Skeletal muscle satellite cell (primary cell): Measurements from ENCODE around the gene LRGUK.
A peak's percentile ranks its signal among the peaks of the same experiment; 100 is the strongest.

Experiments used
- H3K27me3 ChIP-seq: 2 replicates; pipeline ENCODE4 v1.7.0; 2013; ENCODE audit warnings: low read length; ENCODE audit not compliant: control insufficient read depth, insufficient read depth
- H3K36me3 ChIP-seq: 2 replicates; pipeline ENCODE4 v1.7.0; 2013; ENCODE audit warnings: mild to moderate bottlenecking, control low read depth, low read length; ENCODE audit not compliant: insufficient read depth
- H3K4me1 ChIP-seq: 2 replicates; pipeline ENCODE4 v1.7.0; 2013; ENCODE audit warnings: low read length; ENCODE audit not compliant: control insufficient read depth, insufficient read depth
- H3K4me2 ChIP-seq: 2 replicates; pipeline ENCODE4 v1.7.0; 2013; ENCODE audit warnings: mild to moderate bottlenecking, low read length
- H3K4me3 ChIP-seq: 2 replicates; pipeline ENCODE4 v1.7.0; 2013; ENCODE audit warnings: low read length
- H3K9ac ChIP-seq: 2 replicates; pipeline ENCODE4 v1.7.0; 2013; ENCODE audit warnings: mild to moderate bottlenecking, low read depth, low read length, moderate library complexity
- H3K9me3 ChIP-seq: replicated peaks from 2 replicates; pipeline ENCODE4 v1.7.0; 2013; ENCODE audit warnings: mild to moderate bottlenecking, control low read depth, low read length

Gene LRGUK

GRCh38 chr7:134129856-134130523, 2.9 kb downstream of the LRGUK start:
- Histone ChIP-seq H3K9ac (no peak overlapping the region), H3K4me2 (no peak overlapping the region), H3K4me1 (peaks cover 3% of the 10 kb centered on the region), H3K27me3 (peaks cover 32% of the 10 kb centered on the region), H3K9me3 (no peaks in the 10 kb centered on the region), H3K4me3 (no peak overlapping the region), H3K36me3 (no peaks in the 10 kb centered on the region)

- Histone ChIP-seq H3K4me1 (no peaks in the 10 kb centered on the region), H3K36me3 (no peaks in the 10 kb centered on the region), H3K4me3 (no peak overlapping the region), H3K27me3 (peaks cover 31% of the 10 kb centered on the region), H3K9ac (no peak overlapping the region), H3K4me2 (no peak overlapping the region), H3K9me3 (no peaks in the 10 kb centered on the region)
Observed at GRCh38 chr7:134134004-134134403, 6.9 kb downstream of the LRGUK start.

GRCh38 chr7:134140889-134141867, 14.0 kb downstream of the LRGUK start:
- peaks cover 2% of the 10 kb centered on the region for H3K27me3 ChIP-seq
- H3K4me3 ChIP-seq, result no peak overlapping the region
- H3K4me1 ChIP-seq, result no peaks in the 10 kb centered on the region
- no peaks in the 10 kb centered on the region for H3K36me3 ChIP-seq
- peak overlapping the region; percentile 51 for H3K4me2 ChIP-seq
- no peak overlapping the region for H3K9ac ChIP-seq
- H3K9me3 ChIP-seq, result no peaks in the 10 kb centered on the region

- no peaks in the 10 kb centered on the region for H3K9me3 ChIP-seq
- no peaks in the 10 kb centered on the region for H3K27me3 ChIP-seq
- no peak overlapping the region for H3K4me3 ChIP-seq
- no peak overlapping the region for H3K9ac ChIP-seq
- no peaks in the 10 kb centered on the region for H3K4me1 ChIP-seq
- H3K4me2 ChIP-seq, result no peak overlapping the region
- H3K36me3 ChIP-seq, result no peaks in the 10 kb centered on the region
Observed at GRCh38 chr7:134141868-134142264, 14.7 kb downstream of the LRGUK start.

GRCh38 chr7:134153493-134154136, 26.5 kb downstream of the LRGUK start:
- H3K36me3 ChIP-seq, result no peaks in the 10 kb centered on the region
- H3K9ac ChIP-seq, result no peak overlapping the region
- no peak overlapping the region for H3K4me2 ChIP-seq
- H3K4me1 ChIP-seq, result no peaks in the 10 kb centered on the region
- H3K4me3 ChIP-seq, result no peak overlapping the region
- H3K9me3 ChIP-seq, result no peaks in the 10 kb centered on the region
- no peaks in the 10 kb centered on the region for H3K27me3 ChIP-seq

- H3K9ac ChIP-seq, result no peak overlapping the region
- H3K4me2 ChIP-seq, result no peak overlapping the region
- no peaks in the 10 kb centered on the region for H3K27me3 ChIP-seq
- H3K9me3 ChIP-seq, result no peaks in the 10 kb centered on the region
- no peaks in the 10 kb centered on the region for H3K4me1 ChIP-seq
- H3K36me3 ChIP-seq, result no peaks in the 10 kb centered on the region
- H3K4me3 ChIP-seq, result no peak overlapping the region
Observed at GRCh38 chr7:134154581-134155130, 27.5 kb downstream of the LRGUK start.

GRCh38 chr7:134155206-134155605, 28.1 kb downstream of the LRGUK start:
- Histone ChIP-seq H3K4me2 (no peak overlapping the region), H3K4me1 (no peaks in the 10 kb centered on the region), H3K9ac (no peak overlapping the region), H3K36me3 (no peaks in the 10 kb centered on the region), H3K27me3 (no peaks in the 10 kb centered on the region), H3K4me3 (no peak overlapping the region), H3K9me3 (no peaks in the 10 kb centered on the region)

GRCh38 chr7:134155871-134156270, 28.7 kb downstream of the LRGUK start:
- H3K4me2 ChIP-seq, result no peak overlapping the region
- H3K27me3 ChIP-seq, result no peaks in the 10 kb centered on the region
- H3K4me1 ChIP-seq, result no peaks in the 10 kb centered on the region
- H3K36me3 ChIP-seq, result no peaks in the 10 kb centered on the region
- no peak overlapping the region for H3K9ac ChIP-seq
- H3K9me3 ChIP-seq, result no peaks in the 10 kb centered on the region
- H3K4me3 ChIP-seq, result no peak overlapping the region

- Histone ChIP-seq H3K36me3 (no peaks in the 10 kb centered on the region), H3K4me2 (no peak overlapping the region), H3K4me3 (no peak overlapping the region), H3K4me1 (no peaks in the 10 kb centered on the region), H3K9me3 (no peaks in the 10 kb centered on the region), H3K27me3 (no peaks in the 10 kb centered on the region), H3K9ac (no peak overlapping the region)
Observed at GRCh38 chr7:134165252-134165651, 38.1 kb downstream of the LRGUK start.

- Histone ChIP-seq H3K27me3 (no peaks in the 10 kb centered on the region), H3K9me3 (no peaks in the 10 kb centered on the region), H3K4me3 (no peak overlapping the region), H3K36me3 (no peaks in the 10 kb centered on the region), H3K9ac (no peak overlapping the region), H3K4me1 (no peaks in the 10 kb centered on the region), H3K4me2 (no peak overlapping the region)
Observed at GRCh38 chr7:134167250-134167649, 40.1 kb downstream of the LRGUK start.

- Histone ChIP-seq H3K4me3 (no peak overlapping the region), H3K27me3 (no peaks in the 10 kb centered on the region), H3K9ac (no peak overlapping the region), H3K4me2 (no peak overlapping the region), H3K9me3 (no peaks in the 10 kb centered on the region), H3K36me3 (no peaks in the 10 kb centered on the region), H3K4me1 (no peaks in the 10 kb centered on the region)
Observed at GRCh38 chr7:134167841-134168240, 40.7 kb downstream of the LRGUK start.
